Activated CD8-positive, alpha-beta memory T cell treated with anti-CD3 and anti-CD28 coated beads, Interleukin-2, amount 10 ng/mL, durations not matched to agents 7 days and 5 days (primary cell): ENCODE measurements around the gene E2F2. TPM values are rescaled to one million over a fixed set of nuclear protein-coding genes. Genes with fewer than 3 reads are reported as not detected.

Experiments used
- ATAC-seq: fragments of 150-1000 bp; cut with Tn5 transposase; one replicate; pipeline ENCODE4 v1.10.0; 2021; ENCODE audit warnings: moderate library complexity
- CTCF ChIA-PET: fragments of 350-600 bp; sonication (Branson Sonifier 250); formaldehyde crosslinking; loops from one replicate; lab custom pipeline; 2021; ENCODE audit warnings: antibody characterized with exemption; lab: Charles Lee
- DNase-seq: peaks from one replicate; pipeline ENCODE4 v3.0.0-alpha.2; 2020
- H3K27ac Mint-ChIP-seq: one replicate; pipeline ENCODE4 v1.8.0; 2021; ENCODE audit warnings: mild to moderate bottlenecking, mixed read lengths
- H3K27me3 Mint-ChIP-seq: one replicate; pipeline ENCODE4 v1.8.0; 2021; ENCODE audit warnings: mixed read lengths
- H3K36me3 Mint-ChIP-seq: one replicate; pipeline ENCODE4 v1.8.0; 2021; ENCODE audit warnings: mild to moderate bottlenecking, mixed read lengths
- H3K4me1 Mint-ChIP-seq: one replicate; pipeline ENCODE4 v1.8.0; 2021; ENCODE audit warnings: mixed read lengths
- H3K4me3 Mint-ChIP-seq: one replicate; pipeline ENCODE4 v1.8.0; 2021; ENCODE audit warnings: mild to moderate bottlenecking, moderate library complexity, mixed read lengths
- H3K9me3 Mint-ChIP-seq: one replicate; pipeline ENCODE4 v1.8.0; 2022; ENCODE audit warnings: low read depth, mixed read lengths
- total RNA-seq, 2 experiments: library from RNA; stranded (reverse); gene quantifications; one replicate each; pipeline ENCODE4 v1.2.3, GENCODE V29; 2021

Gene E2F2
- total RNA-seq, 2 experiments from 2014 or later = 77.4 to 103 TPM

GRCh38 chr1:23559985-23560741, 29.1 kb upstream of the E2F2 start:
- Mint-ChIP-seq H3K27me3 (peaks cover 47% of the 10 kb centered on the region), H3K36me3 (no peaks in the 10 kb centered on the region), H3K4me1 (peaks cover 47% of the 10 kb centered on the region), H3K9me3 (no peaks in the 10 kb centered on the region), H3K4me3 (peak overlapping the region; percentile 84), H3K27ac (no peak overlapping the region)
- DNase-seq (no peak), ATAC-seq (no peak)
- CTCF ChIA-PET = interaction anchor here (0.9 to 23.4 kb wide), 12 partner anchors 14 to 132 kb away, joined by 3 to 753 read pairs (median 6); no protein-coding TSS in a partner anchor

GRCh38 chr1:23559136-23559984, 28.3 kb upstream of the E2F2 start, which contains the start of gene ID3:
ID3 (minus strand) TSS chr1:23559501; CDS start chr1:23559426, 75 bp downstream.
- CTCF ChIA-PET = interaction anchor here (0.9 to 23.4 kb wide), 15 partner anchors 13 to 133 kb away, joined by 3 to 753 read pairs (median 6); partner anchors contain the start of gene E2F2
- Mint-ChIP-seq H3K4me1 (peaks cover 50% of the 10 kb centered on the region), H3K27ac (peak within 1 kb of the TSS; percentile 71), H3K9me3 (no peaks in the 10 kb centered on the region), H3K27me3 (peaks cover 42% of the 10 kb centered on the region), H3K36me3 (no peaks in the 10 kb centered on the region), H3K4me3 (peak within 1 kb of the TSS; percentile 84)
- ATAC-seq (peak; percentile 80), DNase-seq (peak; percentile 95)

GRCh38 chr1:23558872-23559135, 27.8 kb upstream of the E2F2 start:
- no peaks in the 10 kb centered on the region for H3K36me3 Mint-ChIP-seq
- H3K4me3 Mint-ChIP-seq = peak overlapping the region; percentile 84
- H3K4me1 Mint-ChIP-seq = peaks cover 56% of the 10 kb centered on the region
- no peaks in the 10 kb centered on the region for H3K9me3 Mint-ChIP-seq
- CTCF ChIA-PET = interaction anchor here (1.0 to 23.4 kb wide), 13 partner anchors 13 to 134 kb away, joined by 3 to 753 read pairs (median 6); partner anchors contain the start of gene E2F2
- no peak for ATAC-seq
- peak overlapping the region; percentile 71 for H3K27ac Mint-ChIP-seq
- H3K27me3 Mint-ChIP-seq = peaks cover 41% of the 10 kb centered on the region
- DNase-seq = no peak

- DNase-seq = peak; percentile 54
- CTCF ChIA-PET = interaction anchor here (0.7 to 23.4 kb wide), 18 partner anchors 9 to 134 kb away, joined by 3 to 753 read pairs (median 5); partner anchors contain the start of gene E2F2
- ATAC-seq = no peak
- no peaks in the 10 kb centered on the region for H3K36me3 Mint-ChIP-seq
- peaks cover 41% of the 10 kb centered on the region for H3K27me3 Mint-ChIP-seq
- H3K4me1 Mint-ChIP-seq = peaks cover 58% of the 10 kb centered on the region
- H3K9me3 Mint-ChIP-seq = no peaks in the 10 kb centered on the region
- peak overlapping the region; percentile 71 for H3K27ac Mint-ChIP-seq
- H3K4me3 Mint-ChIP-seq = peak overlapping the region; percentile 84
These were observed 27.3 kb upstream of the E2F2 start for GRCh38 chr1:23558140-23558871.

- Mint-ChIP-seq H3K9me3 (no peaks in the 10 kb centered on the region), H3K36me3 (no peaks in the 10 kb centered on the region), H3K27me3 (peaks cover 41% of the 10 kb centered on the region), H3K4me3 (peak overlapping the region; percentile 84), H3K27ac (peak overlapping the region; percentile 39), H3K4me1 (peaks cover 56% of the 10 kb centered on the region)
- CTCF ChIA-PET = interaction anchor here (0.7 to 23.4 kb wide), 12 partner anchors 9 to 76 kb away, joined by 3 to 753 read pairs (median 5); no protein-coding TSS in a partner anchor
- ATAC-seq (no peak), DNase-seq (no peak)
These were observed 26.6 kb upstream of the E2F2 start for GRCh38 chr1:23557471-23558124.

- Mint-ChIP-seq H3K27me3 (peaks cover 35% of the 10 kb centered on the region), H3K27ac (no peak overlapping the region), H3K9me3 (no peaks in the 10 kb centered on the region), H3K4me3 (no peak overlapping the region), H3K36me3 (no peaks in the 10 kb centered on the region), H3K4me1 (peaks cover 51% of the 10 kb centered on the region)
- DNase-seq (no peak), ATAC-seq (no peak)
- CTCF ChIA-PET = interaction anchor here (0.6 to 23.4 kb wide), 12 partner anchors 12 to 77 kb away, joined by 3 to 753 read pairs (median 12); no protein-coding TSS in a partner anchor
These were observed 25.8 kb upstream of the E2F2 start for GRCh38 chr1:23556635-23557470.

GRCh38 chr1:23555986-23556634, 25.1 kb upstream of the E2F2 start:
- Mint-ChIP-seq H3K4me1 (peaks cover 51% of the 10 kb centered on the region), H3K4me3 (peak overlapping the region; percentile 77)

GRCh38 chr1:23555270-23555985, 24.4 kb upstream of the E2F2 start:
- no peaks in the 10 kb centered on the region for H3K9me3 Mint-ChIP-seq
- peak overlapping the region; percentile 56 for H3K27ac Mint-ChIP-seq
- H3K4me1 Mint-ChIP-seq = peaks cover 51% of the 10 kb centered on the region
- peak overlapping the region; percentile 77 for H3K4me3 Mint-ChIP-seq
- no peak for DNase-seq
- H3K27me3 Mint-ChIP-seq = peaks cover 22% of the 10 kb centered on the region
- ATAC-seq = no peak
- no peaks in the 10 kb centered on the region for H3K36me3 Mint-ChIP-seq
- CTCF ChIA-PET = interaction anchor here (0.6 to 23.4 kb wide), 20 partner anchors 9 to 102 kb away, joined by 3 to 753 read pairs (median 5); partner anchors contain the start of gene E2F2

More at GRCh38 chr1:23555986-23556634, 25.1 kb upstream of the E2F2 start:
- H3K9me3 Mint-ChIP-seq = no peaks in the 10 kb centered on the region
- no peaks in the 10 kb centered on the region for H3K36me3 Mint-ChIP-seq
- CTCF ChIA-PET = interaction anchor here (0.6 to 23.4 kb wide), 12 partner anchors 8 to 78 kb away, joined by 4 to 753 read pairs (median 14); partner anchors contain the start of gene E2F2
- ATAC-seq (no peak), DNase-seq (no peak)
- H3K27ac Mint-ChIP-seq = no peak overlapping the region
- peaks cover 29% of the 10 kb centered on the region for H3K27me3 Mint-ChIP-seq

GRCh38 chr1:23554481-23555269, 23.6 kb upstream of the E2F2 start:
- peaks cover 47% of the 10 kb centered on the region for H3K4me1 Mint-ChIP-seq
- CTCF ChIA-PET = interaction anchor here (0.6 to 23.4 kb wide), 19 partner anchors 10 to 103 kb away, joined by 3 to 753 read pairs (median 5); partner anchors contain the start of gene E2F2
- no peaks in the 10 kb centered on the region for H3K9me3 Mint-ChIP-seq
- H3K36me3 Mint-ChIP-seq = no peaks in the 10 kb centered on the region
- peaks cover 17% of the 10 kb centered on the region for H3K27me3 Mint-ChIP-seq
- DNase-seq (peak; percentile 90), ATAC-seq (peak; percentile 85)
- peak overlapping the region; percentile 77 for H3K4me3 Mint-ChIP-seq
- peak overlapping the region; percentile 79 for H3K27ac Mint-ChIP-seq

- peaks cover 14% of the 10 kb centered on the region for H3K27me3 Mint-ChIP-seq
- H3K36me3 Mint-ChIP-seq = no peaks in the 10 kb centered on the region
- H3K4me1 Mint-ChIP-seq = peaks cover 44% of the 10 kb centered on the region
- DNase-seq (no peak), ATAC-seq (no peak)
- H3K9me3 Mint-ChIP-seq = no peaks in the 10 kb centered on the region
- H3K27ac Mint-ChIP-seq = peak overlapping the region; percentile 79
- CTCF ChIA-PET = interaction anchor here (1.0 to 23.4 kb wide), 14 partner anchors 9 to 80 kb away, joined by 3 to 753 read pairs (median 9); partner anchors contain the start of gene E2F2
- peak overlapping the region; percentile 67 for H3K4me3 Mint-ChIP-seq
These were observed 23.1 kb upstream of the E2F2 start for GRCh38 chr1:23554127-23554480.
